ENCODE data around the gene EIF3K. TPM values are rescaled to one million over a fixed set of nuclear protein-coding genes. Genes with fewer than 3 reads are reported as not detected.
A peak's percentile ranks its signal among the peaks of the same experiment; 100 is the strongest.

EIF3K gene
- total and polyA plus RNA-seq, 12 donors = 177 to 537 (median 267) TPM

GRCh38 chr19:38632476-38633213 is 13.7 kb downstream of the EIF3K start:
- intact Hi-C loops (cut with DNase I) = loop anchor here (5.0 to 10.0 kb wide), 4 partner anchors 88 to 282 kb away; partner anchors contain the start of genes CCER2 (in 1 of the 2) and FAM98C (in 1 of the 2)
- no peak for DNase-seq
- H3K9me3 ChIP-seq (replicated peaks in 1 of 3) = no peaks in the 10 kb centered on the region
- H3K27ac ChIP-seq = no peak overlapping the region
- 87 to 92% (median 88%) methylated on average over 13 to 16 of the region's 16 CpGs for WGBS, 4 donors
- no peak for TF ChIP-seq POLR2A (IDR thresholded peaks at IDR 0.05)
- TF ChIP-seq CTCF (IDR thresholded peaks at IDR 0.05) = no peak
- H3K36me3 ChIP-seq (replicated peaks in 1 of 2) = peaks cover 0 to 69% of the 10 kb centered on the region in 2 donors
- no peak overlapping the region for H3K4me3 ChIP-seq
- no peaks in the 10 kb centered on the region for H3K27me3 ChIP-seq
- H3K4me1 ChIP-seq (replicated peaks in 1 of 2) = peaks cover 0 to 5% of the 10 kb centered on the region in 2 donors

DNA sequence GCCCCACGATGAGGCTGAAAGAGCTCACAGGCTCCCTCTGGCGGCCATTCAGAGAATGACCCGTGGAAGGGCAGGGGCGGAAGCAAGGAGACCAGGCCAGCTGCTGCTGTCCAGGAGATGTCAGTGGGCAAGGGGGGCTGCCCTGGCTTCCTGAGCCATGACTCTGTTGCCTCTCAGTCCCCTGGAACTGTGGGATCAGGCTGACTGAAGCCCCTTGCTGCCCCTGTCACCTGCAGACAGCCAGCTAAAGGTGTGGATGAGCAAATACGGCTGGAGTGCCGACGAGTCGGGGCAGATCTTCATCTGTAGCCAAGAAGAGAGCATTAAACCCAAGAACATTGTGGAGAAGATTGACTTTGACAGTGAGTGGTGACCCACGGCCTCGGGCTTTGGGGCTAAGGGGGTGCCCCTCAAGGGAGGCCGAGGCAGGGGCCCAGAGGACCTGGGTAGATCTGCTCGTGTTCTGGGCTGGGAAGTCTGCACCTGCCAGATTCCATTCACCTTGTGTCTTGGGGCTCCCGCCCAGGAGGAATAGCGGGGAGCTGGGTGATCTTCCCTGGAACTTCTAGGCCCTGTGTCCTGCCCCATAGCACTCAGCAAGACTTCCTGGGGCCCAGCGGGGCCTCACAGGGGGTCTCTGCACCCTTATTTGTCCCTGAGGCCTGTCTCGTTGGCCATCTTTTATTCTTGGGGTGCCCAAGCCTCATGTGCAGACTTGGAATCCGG is 15.9 kb downstream of the EIF3K start:
- peaks cover 0 to 5% of the 10 kb centered on the region in 2 donors for H3K4me1 ChIP-seq (replicated peaks in 1 of 2)
- H3K27me3 ChIP-seq = no peaks in the 10 kb centered on the region
- no peaks in the 10 kb centered on the region for H3K9me3 ChIP-seq (replicated peaks in 1 of 3)
- intact Hi-C loops (cut with DNase I) = loop anchor here (5.0 to 10.0 kb wide), 6 partner anchors 90 to 280 kb away; partner anchors contain the start of genes FAM98C (in 2 of the 2) and CCER2 (in 1 of the 2)
- H3K4me3 ChIP-seq = no peak overlapping the region
- 63 to 67% (median 66%) methylated on average over 14 to 17 of the region's 17 CpGs for WGBS, 4 donors
- peaks cover 0 to 52% of the 10 kb centered on the region in 2 donors for H3K36me3 ChIP-seq (replicated peaks in 1 of 2)
- TF ChIP-seq CTCF (IDR thresholded peaks at IDR 0.05) (peak; percentile 88 to 93 (median 90)), POLR2A (IDR thresholded peaks at IDR 0.05) (no peak)
- H3K27ac ChIP-seq = peak overlapping the region in 2 of 5 donors; percentile 32 to 40
- DNase-seq = peak; percentile 57 to 88 (median 76)

DNA sequence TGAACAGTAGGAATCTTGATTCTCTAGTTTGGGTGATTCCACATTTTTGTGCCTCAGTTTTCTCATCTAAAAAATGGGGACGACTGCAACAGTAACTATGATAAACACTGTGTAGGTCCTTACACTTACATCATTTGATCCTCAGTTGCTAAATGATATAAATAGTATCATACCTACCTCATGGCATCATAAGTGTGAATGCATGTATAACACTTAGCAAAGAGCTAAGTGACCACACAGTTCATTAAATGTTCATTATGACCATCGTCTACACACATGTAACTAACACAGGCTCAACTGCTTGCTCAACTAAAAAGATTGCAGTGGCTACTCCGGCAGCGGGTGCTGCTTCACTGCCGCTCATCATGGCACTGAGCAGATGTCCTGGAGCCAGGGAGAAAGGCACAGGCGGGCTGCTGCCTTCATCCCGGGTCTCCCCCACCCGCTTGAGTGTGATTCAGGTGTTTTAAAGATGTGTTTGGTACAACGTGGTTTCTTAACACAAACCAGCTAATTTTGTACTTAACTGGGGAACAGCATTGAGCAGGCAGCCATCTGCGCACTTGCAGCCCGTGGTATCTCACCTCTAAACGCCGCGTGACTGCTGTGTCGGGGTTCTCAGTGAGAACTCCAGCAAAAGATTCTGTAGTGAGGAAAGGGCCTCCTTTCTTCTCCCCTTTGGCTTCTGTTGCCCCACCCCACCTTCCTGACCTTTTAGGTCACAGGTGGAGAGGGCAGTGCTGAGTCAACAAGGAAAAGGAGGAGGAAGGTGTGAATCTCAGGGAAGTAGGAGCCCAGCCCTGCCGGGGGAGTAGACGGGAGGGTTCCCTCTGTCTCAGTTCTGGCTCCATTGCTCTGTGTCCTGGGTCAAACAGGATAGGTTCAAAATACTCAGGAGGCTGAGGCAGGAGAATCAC is 16.8 kb downstream of the EIF3K start:
- H3K4me1 ChIP-seq (replicated peaks in 1 of 2) = peaks cover 0 to 5% of the 10 kb centered on the region in 2 donors
- no peak overlapping the region for H3K27ac ChIP-seq
- WGBS, 4 donors = 84 to 90% (median 88%) methylated on average over 16 to 17 of the region's 17 CpGs
- no peak for DNase-seq
- H3K9me3 ChIP-seq (replicated peaks in 1 of 3) = no peaks in the 10 kb centered on the region
- TF ChIP-seq POLR2A (IDR thresholded peaks at IDR 0.05) (no peak), CTCF (IDR thresholded peaks at IDR 0.05) (no peak)
- no peak overlapping the region for H3K4me3 ChIP-seq
- intact Hi-C loops (cut with DNase I) = loop anchor here (5.0 to 10.0 kb wide), 5 partner anchors 91 to 279 kb away; partner anchors contain the start of genes FAM98C (in 2 of the 2) and CCER2 (in 1 of the 2)
- H3K36me3 ChIP-seq (replicated peaks in 1 of 2) = peaks cover 0 to 44% of the 10 kb centered on the region in 2 donors
- H3K27me3 ChIP-seq = no peaks in the 10 kb centered on the region

Data from adrenal gland (tissue), 12 donors.